IPS-15b (cell line): Measurements from ENCODE around the gene THOP1.

Source experiments
- H3K27me3 ChIP-seq: one replicate; pipeline ENCODE4 v1.6.1; 2013; ENCODE audit warnings: low read length; ENCODE audit not compliant: control insufficient read depth, insufficient read depth
- H3K36me3 ChIP-seq: one replicate; pipeline ENCODE4 v1.6.1; 2013; ENCODE audit warnings: low read length; ENCODE audit not compliant: control insufficient read depth, insufficient read depth
- H3K4me1 ChIP-seq: one replicate; pipeline ENCODE4 v1.6.1; 2013; ENCODE audit warnings: mild to moderate bottlenecking, low read length; ENCODE audit not compliant: control insufficient read depth, insufficient read depth
- H3K4me3 ChIP-seq: one replicate; pipeline ENCODE4 v1.5.1; 2013; ENCODE audit warnings: low read depth, low read length
- H3K9ac ChIP-seq: one replicate; pipeline ENCODE4 v1.6.1; 2013; ENCODE audit warnings: low read depth, mild to moderate bottlenecking, low read length
- H3K9me3 ChIP-seq: one replicate; pipeline ENCODE4 v1.6.1; 2013; ENCODE audit warnings: mild to moderate bottlenecking, low read length; ENCODE audit not compliant: control insufficient read depth, insufficient read depth

Gene THOP1

DNA sequence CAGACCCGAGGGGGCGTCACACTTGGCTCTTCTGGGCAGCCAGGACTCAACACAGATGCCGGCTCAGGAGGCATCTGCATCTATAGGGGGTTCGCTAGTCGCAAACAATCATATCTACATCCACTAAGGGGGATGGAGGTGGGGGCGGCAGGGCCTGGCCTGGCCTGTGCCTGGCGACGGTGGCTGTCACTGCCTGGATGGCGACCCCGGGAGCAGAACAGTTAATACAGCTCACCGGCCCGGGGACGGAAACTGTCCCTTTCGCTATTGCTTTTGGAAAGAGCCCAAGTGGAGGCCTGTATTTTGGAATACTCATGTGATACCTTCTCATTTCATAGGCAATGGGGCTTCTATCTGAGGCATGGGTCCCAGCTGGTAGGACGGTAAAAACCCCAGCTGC lies 19.9 kb upstream of the THOP1 start:
- Histone ChIP-seq H3K9me3 (no peaks in the 10 kb centered on the region), H3K9ac (no peak overlapping the region), H3K27me3 (no peaks in the 10 kb centered on the region), H3K4me1 (no peaks in the 10 kb centered on the region), H3K36me3 (peaks cover 74% of the 10 kb centered on the region), H3K4me3 (no peak overlapping the region)

DNA sequence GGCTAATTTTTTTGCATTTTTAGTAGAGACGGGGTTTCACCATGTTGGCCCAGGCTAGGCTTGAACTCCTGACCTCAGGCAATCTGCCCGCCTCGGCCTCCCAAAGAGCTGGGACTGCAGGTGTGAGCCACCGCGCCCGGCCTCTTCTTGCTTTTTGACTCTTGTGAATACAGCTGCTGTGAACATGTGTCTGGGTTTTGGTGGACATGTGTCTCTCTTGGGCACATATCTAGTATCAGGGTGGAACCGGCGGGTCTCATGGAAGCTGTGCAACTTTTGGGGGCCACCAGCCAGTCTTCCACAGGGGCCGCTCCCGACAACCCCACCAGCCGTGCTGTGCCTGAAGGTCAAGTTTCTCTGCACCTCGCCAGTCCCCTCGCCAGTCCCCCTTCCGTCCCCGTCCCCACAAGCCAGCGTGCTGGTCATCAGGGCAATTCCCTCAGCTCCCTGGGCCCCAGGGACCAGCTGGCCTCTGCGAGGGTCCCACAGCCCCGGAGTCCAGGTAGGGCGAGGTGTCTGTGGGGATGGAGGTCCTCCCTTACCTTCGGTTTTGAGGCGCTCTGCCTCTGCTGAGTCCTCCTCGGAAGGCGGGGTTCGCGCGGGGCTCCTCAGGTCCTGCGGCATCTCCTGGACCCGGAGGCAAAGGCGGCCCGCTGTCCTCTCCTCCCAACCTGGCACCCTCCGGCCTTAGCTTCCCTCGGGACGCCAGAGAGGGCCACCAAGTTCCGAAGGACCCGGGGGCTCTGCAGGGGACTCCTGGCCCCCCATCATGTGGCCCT lies 18.5 kb upstream of the THOP1 start:
- no peaks in the 10 kb centered on the region for H3K4me1 ChIP-seq
- no peaks in the 10 kb centered on the region for H3K9me3 ChIP-seq
- peaks cover 67% of the 10 kb centered on the region for H3K36me3 ChIP-seq
- H3K4me3 ChIP-seq, result no peak overlapping the region
- no peaks in the 10 kb centered on the region for H3K27me3 ChIP-seq
- H3K9ac ChIP-seq, result no peak overlapping the region

DNA sequence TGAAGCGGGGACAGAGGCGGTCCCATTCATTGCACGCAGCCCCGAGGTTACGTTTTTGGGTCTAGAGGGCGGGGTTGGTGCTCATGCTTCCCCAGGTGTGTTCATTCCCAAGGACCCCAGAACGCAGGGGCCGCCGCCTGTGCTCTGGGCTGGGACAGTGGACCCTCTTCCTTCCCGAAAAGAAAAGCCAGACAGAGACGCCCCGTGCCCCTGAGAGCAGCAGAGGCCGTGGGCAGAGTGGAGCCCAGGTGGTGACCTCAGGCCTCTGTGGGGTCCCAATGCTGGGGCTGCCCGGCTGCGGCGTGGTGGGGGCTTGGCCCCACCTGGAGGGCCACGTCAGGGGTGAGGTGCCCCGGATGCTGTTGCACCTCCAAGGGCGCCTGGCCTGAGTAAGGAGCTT lies 17.6 kb upstream of the THOP1 start:
- Histone ChIP-seq H3K9ac (no peak overlapping the region), H3K4me3 (no peak overlapping the region), H3K9me3 (no peaks in the 10 kb centered on the region), H3K4me1 (no peaks in the 10 kb centered on the region), H3K36me3 (peaks cover 58% of the 10 kb centered on the region), H3K27me3 (no peaks in the 10 kb centered on the region)

DNA sequence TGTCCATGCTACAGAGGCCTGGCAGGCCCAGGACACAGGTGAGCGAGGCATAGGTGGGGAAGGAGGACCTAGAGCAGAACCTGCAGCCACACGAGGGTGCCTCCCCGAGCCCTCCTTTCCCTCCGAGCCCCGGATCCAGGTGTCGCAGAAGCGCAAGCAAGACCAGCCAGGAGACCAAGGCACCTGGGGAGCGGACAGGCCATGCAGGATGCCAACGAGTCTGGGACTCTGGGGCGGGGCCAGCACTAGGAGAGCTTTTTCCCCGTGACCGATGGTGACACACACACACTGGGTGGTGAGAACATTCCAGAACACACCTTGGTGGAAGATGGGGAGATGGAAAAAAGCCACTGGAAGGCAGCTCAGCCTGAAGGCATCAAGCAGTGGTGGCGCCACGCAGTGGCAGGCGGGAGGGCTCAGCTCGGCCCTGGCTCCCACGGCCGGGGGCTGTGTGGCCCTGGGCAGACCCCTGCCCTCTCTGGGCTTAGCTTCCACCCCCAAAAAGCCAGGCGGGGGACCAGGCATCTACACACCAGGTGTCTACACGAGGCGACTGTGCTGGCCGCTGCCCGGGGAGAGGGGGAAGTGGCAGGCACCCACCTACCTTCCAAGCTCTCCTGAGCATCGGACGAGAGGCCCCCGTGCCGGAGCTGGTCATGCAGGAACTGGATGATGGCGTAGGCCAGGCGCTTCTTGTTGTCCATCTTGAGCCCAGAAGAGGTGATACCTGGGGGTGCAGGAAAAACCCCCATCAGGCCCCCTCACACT lies 16.8 kb upstream of the THOP1 start:
- no peak overlapping the region for H3K9ac ChIP-seq
- peaks cover 51% of the 10 kb centered on the region for H3K36me3 ChIP-seq

DNA sequence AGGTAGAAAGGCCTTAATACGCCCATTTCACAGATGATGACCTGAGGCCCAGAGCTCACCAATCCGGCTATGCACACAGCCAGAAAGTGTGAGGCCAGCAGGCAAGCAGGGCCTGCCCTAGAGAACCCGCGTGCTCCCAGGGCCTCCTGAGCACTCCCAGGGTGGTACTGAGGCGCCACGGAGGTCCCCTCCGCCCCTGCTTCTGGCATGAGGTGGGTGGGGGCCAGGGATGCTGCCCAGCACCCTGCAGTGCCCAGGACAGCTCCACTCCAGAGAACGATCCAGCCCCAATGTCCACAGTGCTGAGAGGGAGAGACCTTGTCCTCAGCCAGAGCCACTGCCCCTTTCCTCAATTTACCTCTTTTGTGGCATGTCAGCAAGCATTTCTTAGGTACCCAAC lies 16.1 kb upstream of the THOP1 start:
- Histone ChIP-seq H3K9ac (no peak overlapping the region), H3K4me3 (no peak overlapping the region), H3K4me1 (no peaks in the 10 kb centered on the region), H3K27me3 (no peaks in the 10 kb centered on the region), H3K9me3 (no peaks in the 10 kb centered on the region), H3K36me3 (peaks cover 44% of the 10 kb centered on the region)

More for the DNA sequence above, 16.8 kb upstream of the THOP1 start:
- no peaks in the 10 kb centered on the region for H3K4me1 ChIP-seq
- H3K27me3 ChIP-seq, result no peaks in the 10 kb centered on the region
- H3K4me3 ChIP-seq, result no peak overlapping the region
- no peaks in the 10 kb centered on the region for H3K9me3 ChIP-seq

DNA sequence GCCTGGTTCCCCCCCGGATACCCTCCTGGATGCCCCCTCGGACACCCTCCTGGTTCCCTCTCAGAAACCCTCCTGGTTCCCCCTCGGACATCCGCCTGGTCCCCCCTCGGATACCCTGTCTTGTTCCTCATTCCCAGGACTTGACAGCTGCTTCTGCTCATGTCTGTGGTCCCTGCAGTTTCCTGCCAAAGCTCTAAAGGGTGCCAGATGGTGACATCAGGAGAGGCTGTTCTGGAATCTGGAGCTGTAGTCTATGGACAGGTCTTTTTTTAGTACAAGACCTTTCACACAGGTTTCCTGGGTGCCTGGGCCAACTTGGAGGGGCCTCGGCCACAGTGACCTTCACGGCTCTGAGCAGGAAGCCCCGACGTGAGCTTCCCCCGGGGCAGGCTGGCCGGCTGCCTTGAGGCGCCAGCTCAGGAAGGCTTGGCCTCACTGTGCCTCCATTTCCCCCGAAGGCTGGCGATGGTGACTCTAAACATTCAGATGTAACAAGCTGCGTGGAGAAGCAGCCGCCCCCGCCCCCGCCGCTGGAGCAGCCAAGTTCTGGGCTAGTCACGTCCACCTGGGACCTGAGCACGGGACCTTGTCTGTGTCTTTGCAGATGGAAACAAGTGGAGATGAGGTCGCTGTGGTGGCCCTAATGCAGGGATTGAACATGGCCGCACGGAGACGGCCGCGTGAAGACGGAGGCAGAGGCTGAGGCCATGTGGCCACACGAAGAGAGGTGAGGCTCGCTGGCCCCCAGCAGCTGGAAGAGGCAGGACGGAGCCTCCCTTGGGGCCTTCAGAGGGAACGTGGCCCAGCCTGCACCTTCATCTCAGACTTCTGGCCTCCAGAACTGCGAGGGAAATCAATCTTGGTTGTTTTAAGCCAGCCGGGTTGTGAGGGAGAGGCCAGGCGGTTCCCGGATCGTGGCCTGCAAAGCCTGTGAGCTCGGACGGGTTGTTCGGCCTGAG lies 15.0 kb upstream of the THOP1 start:
- no peak overlapping the region for H3K9ac ChIP-seq
- H3K27me3 ChIP-seq, result no peaks in the 10 kb centered on the region
- no peak overlapping the region for H3K4me3 ChIP-seq
- peaks cover 37% of the 10 kb centered on the region for H3K36me3 ChIP-seq
- no peaks in the 10 kb centered on the region for H3K4me1 ChIP-seq
- H3K9me3 ChIP-seq, result no peaks in the 10 kb centered on the region

DNA sequence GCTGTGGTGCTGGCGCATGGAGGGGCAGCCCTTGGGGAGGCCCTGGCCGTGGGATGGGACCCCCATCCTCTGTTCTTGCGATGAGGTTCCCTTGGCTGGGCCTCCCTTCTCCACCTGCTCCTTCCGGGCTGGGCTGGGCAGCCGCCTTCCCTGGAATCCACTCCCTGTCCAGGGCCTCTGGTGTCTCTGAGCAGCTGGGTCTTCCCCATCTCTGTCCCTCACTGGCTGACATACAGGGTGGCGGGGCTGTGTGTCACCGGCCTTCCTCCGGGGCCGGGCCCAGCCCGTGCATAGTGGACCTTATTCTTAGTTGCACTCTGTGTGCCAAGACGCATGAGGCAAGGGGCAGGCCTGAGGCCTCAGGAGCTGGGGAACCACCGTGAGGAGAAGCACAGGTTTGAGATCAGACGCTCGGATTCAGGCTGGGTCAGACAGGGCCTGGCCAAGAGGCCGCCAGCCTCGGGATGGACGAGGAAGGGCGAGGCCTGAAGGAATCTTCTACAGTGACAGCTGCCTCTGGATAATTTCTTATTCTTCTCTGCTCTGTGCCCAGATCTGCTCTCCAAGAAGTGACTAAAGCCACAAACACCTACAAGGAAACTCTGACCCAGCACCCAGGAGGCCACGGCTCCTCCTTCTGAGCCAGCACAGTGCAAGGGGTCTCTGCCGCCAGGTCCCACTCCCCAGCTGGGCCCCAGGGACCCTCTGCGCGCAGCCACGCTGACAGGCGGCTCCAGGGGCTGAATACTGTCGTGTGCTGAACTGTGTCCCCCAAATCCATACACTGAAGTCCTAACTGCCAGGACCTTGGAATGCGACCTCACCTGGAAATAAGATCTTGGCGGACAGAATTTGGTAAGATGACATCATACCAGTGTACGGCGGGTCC lies 13.3 kb upstream of the THOP1 start:
- Histone ChIP-seq H3K27me3 (no peaks in the 10 kb centered on the region), H3K36me3 (peaks cover 26% of the 10 kb centered on the region), H3K9me3 (no peaks in the 10 kb centered on the region), H3K4me3 (no peak overlapping the region), H3K4me1 (no peaks in the 10 kb centered on the region), H3K9ac (no peak overlapping the region)

DNA sequence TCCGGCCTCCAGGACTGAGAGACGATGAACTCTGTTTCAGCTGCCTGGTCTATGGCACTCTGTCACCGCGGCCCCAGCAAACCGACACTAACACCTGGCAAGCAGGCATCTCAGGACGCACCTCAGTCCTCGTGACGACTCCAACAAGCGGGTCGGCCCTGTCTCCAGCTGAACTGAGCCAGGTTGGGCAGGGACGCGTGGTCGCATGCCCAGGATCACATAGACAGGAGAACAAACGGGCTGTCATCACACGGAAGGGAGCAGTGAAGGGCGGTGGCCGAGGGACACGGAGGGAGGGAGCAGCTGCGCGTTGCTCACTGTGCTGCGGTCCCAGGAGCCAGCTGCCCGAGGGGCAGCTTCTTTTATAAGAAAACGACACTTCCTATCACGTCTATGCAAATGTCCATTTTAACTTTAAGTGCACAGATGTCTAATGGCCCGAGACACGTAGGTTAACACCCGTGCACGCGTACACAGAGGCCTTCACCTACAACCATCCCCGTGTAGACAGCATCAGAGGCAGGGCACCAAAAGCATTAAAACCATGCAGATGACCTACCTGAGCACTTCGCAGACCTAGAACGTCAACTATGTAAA lies 11.1 kb upstream of the THOP1 start:
- Histone ChIP-seq H3K27me3 (no peaks in the 10 kb centered on the region), H3K9ac (peak overlapping the region; percentile 37), H3K4me1 (no peaks in the 10 kb centered on the region), H3K4me3 (no peak overlapping the region), H3K9me3 (no peaks in the 10 kb centered on the region), H3K36me3 (peaks cover 11% of the 10 kb centered on the region)

DNA sequence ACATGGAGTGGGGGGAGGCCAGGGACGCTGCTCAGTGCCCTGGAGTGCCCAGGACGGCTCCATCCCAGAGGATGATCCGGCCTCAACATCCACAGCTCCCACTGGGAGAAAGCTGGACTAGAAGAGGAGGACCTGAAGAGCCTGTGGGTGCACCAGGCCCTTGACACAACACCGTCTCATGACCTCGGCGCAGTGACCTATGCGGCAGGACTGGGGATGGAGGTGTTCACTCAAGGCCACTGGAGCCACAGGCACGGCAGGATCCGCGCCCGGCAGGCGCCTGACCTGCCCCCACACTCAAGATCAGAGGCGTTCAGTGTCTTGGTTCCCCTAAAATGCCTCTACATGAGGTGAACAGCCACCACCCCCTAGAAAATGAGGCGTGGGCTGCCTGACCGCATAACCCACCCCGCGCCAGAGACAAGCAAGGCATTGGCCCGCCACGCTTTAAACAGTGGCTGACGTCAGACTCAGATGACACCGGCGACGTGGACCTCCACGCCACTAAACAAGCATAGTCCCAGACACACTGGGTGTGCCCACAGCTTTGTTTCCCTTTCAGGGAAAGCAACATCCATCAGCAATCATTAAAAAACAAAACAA lies 10.2 kb upstream of the THOP1 start:
- Histone ChIP-seq H3K9me3 (no peaks in the 10 kb centered on the region), H3K9ac (no peak overlapping the region), H3K4me3 (no peak overlapping the region), H3K27me3 (no peaks in the 10 kb centered on the region), H3K4me1 (no peaks in the 10 kb centered on the region), H3K36me3 (peaks cover 12% of the 10 kb centered on the region)

DNA sequence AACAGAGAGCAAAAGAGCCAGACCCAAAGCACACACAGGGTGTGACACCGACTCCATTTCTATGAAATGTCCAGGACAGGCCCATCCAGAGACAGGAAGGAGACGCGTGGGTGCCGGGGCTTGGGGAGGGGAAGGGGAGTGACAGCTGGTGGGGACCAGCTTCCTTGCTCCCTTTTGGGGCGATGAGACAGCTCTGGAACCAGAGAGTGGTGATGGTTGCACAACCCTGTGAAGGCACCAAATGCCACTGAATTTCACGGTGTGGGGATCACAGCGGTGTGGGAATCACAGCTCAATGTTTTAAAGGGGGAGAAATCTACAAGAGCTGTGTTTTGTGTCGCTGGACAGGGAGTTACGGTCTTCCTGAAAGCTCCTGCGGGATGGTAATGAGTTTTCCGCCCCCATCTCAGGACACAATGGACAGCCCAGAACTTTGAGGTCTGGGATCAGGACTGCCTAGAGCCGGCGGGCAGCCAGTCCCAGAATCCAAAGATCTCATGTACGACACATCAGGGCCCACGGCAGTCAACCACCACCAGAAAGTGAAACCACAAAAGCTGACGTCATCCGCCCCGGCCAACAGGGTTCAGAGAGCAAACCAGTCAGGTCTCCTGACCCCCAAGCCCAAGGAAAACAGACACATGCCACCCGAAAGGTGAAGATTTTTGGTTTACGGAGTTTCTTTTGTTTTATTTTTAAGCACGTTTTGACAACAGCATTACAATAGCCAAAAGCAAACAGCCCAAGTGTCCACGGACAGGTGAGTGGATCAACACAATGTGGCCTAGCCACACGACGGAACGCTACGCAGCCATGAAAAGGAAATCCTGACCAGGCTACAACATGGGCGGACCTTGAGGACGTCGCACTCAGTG lies 9.5 kb upstream of the THOP1 start:
- no peak overlapping the region for H3K9ac ChIP-seq
- H3K4me3 ChIP-seq, result no peak overlapping the region
- no peaks in the 10 kb centered on the region for H3K27me3 ChIP-seq
- H3K36me3 ChIP-seq, result peaks cover 5% of the 10 kb centered on the region
- H3K9me3 ChIP-seq, result no peaks in the 10 kb centered on the region
- no peaks in the 10 kb centered on the region for H3K4me1 ChIP-seq
